ENCODE results near the gene SOBP. TPM values are rescaled to one million over a fixed set of nuclear protein-coding genes. Genes with fewer than 3 reads are reported as not detected.

The SOBP gene
- total RNA-seq, 1 experiment from 2014 or later, result 10.1 TPM

DNA sequence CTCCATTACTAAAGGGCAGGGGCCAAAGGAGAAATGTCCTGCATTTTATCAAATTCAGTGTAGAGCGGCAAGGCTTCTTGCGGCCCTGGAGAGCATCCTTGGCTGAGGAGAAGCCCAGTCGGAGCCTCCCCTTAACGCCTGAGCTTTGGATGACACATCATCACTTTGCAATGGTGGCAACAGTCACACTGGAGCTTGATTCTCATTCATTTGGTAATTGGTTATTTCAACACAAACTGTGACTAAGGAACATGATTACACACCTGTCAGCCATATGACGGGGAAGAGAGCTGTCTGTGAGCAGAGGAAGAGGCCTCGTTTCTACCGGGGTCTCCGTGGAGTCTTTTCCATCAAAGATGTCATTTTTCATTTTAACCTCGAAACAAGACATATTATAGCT, 81.4 kb downstream of the SOBP start (continued):
- TF ChIP-seq, protein P1, sequence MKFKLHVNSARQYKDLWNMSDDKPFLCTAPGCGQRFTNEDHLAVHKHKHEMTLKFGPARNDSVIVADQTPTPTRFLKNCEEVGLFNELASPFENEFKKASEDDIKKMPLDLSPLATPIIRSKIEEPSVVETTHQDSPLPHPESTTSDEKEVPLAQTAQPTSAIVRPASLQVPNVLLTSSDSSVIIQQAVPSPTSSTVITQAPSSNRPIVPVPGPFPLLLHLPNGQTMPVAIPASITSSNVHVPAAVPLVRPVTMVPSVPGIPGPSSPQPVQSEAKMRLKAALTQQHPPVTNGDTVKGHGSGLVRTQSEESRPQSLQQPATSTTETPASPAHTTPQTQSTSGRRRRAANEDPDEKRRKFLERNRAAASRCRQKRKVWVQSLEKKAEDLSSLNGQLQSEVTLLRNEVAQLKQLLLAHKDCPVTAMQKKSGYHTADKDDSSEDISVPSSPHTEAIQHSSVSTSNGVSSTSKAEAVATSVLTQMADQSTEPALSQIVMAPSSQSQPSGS (CRISPR knock-in tag; IDR thresholded peaks at IDR 0.05; ENCODE audit: borderline replicate concordance, low read depth), result no peak
- no peak for TF ChIP-seq ETV6 (CRISPR knock-in tag; IDR thresholded peaks at IDR 0.05)
- TF ChIP-seq, protein P2, sequence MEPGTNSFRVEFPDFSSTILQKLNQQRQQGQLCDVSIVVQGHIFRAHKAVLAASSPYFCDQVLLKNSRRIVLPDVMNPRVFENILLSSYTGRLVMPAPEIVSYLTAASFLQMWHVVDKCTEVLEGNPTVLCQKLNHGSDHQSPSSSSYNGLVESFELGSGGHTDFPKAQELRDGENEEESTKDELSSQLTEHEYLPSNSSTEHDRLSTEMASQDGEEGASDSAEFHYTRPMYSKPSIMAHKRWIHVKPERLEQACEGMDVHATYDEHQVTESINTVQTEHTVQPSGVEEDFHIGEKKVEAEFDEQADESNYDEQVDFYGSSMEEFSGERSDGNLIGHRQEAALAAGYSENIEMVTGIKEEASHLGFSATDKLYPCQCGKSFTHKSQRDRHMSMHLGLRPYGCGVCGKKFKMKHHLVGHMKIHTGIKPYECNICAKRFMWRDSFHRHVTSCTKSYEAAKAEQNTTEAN (CRISPR knock-in tag; IDR thresholded peaks at IDR 0.05), result no peak
- TF ChIP-seq, protein P3, sequence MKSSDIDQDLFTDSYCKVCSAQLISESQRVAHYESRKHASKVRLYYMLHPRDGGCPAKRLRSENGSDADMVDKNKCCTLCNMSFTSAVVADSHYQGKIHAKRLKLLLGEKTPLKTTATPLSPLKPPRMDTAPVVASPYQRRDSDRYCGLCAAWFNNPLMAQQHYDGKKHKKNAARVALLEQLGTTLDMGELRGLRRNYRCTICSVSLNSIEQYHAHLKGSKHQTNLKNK (CRISPR knock-in tag; IDR thresholded peaks at IDR 0.05), result no peak
- no peak for TF ChIP-seq FOXK1 (CRISPR knock-in tag; IDR thresholded peaks at IDR 0.05)
- no peak for TF ChIP-seq ZNF317 (CRISPR knock-in tag; IDR thresholded peaks at IDR 0.05; ENCODE audit: borderline replicate concordance, low read depth)
- TF ChIP-seq JAZF1 (CRISPR knock-in tag; IDR thresholded peaks at IDR 0.05), result no peak
- no peak for TF ChIP-seq NR3C1 (CRISPR knock-in tag; conservative IDR thresholded peaks at IDR 0.05; ENCODE audit: low read depth)
- TF ChIP-seq, protein P4, sequence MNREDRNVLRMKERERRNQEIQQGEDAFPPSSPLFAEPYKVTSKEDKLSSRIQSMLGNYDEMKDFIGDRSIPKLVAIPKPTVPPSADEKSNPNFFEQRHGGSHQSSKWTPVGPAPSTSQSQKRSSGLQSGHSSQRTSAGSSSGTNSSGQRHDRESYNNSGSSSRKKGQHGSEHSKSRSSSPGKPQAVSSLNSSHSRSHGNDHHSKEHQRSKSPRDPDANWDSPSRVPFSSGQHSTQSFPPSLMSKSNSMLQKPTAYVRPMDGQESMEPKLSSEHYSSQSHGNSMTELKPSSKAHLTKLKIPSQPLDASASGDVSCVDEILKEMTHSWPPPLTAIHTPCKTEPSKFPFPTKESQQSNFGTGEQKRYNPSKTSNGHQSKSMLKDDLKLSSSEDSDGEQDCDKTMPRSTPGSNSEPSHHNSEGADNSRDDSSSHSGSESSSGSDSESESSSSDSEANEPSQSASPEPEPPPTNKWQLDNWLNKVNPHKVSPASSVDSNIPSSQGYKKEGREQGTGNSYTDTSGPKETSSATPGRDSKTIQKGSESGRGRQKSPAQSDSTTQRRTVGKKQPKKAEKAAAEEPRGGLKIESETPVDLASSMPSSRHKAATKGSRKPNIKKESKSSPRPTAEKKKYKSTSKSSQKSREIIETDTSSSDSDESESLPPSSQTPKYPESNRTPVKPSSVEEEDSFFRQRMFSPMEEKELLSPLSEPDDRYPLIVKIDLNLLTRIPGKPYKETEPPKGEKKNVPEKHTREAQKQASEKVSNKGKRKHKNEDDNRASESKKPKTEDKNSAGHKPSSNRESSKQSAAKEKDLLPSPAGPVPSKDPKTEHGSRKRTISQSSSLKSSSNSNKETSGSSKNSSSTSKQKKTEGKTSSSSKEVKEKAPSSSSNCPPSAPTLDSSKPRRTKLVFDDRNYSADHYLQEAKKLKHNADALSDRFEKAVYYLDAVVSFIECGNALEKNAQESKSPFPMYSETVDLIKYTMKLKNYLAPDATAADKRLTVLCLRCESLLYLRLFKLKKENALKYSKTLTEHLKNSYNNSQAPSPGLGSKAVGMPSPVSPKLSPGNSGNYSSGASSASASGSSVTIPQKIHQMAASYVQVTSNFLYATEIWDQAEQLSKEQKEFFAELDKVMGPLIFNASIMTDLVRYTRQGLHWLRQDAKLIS (CRISPR knock-in tag; IDR thresholded peaks at IDR 0.05; ENCODE audit: borderline replicate concordance), result no peak

DNA sequence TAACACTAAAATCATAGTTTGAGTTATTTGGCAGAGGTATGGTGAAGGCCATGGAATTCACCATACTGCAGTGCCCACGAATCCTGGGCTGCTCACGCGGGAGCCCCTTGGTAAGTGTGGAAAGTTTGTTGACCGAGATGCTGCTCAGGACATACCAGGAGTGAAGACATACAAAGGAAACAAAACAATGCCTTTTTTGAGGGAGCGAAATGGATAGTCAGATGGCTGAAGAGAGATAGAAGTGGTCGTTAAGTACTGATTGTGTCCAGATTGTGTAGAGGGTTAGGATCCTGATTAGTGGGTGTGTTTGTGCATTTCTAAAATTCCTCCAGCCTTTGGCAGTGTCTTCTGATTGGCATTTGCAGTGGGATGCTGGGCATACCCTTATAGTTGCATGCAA, 83.0 kb downstream of the SOBP start:
- H3K4me3 Mint-ChIP-seq, result no peak overlapping the region
- H3K27ac Mint-ChIP-seq, result peak overlapping the region; percentile 50
- no peak for ATAC-seq
- H3K36me3 Mint-ChIP-seq, result no peaks in the 10 kb centered on the region
- no peak for DNase-seq (ENCODE audit: low spot score)
- peaks cover 18% of the 10 kb centered on the region for H3K4me1 Mint-ChIP-seq
- H3K27me3 Mint-ChIP-seq (ENCODE audit: low read depth), result no peaks in the 10 kb centered on the region
- no peaks in the 10 kb centered on the region for H3K9me3 Mint-ChIP-seq
- no peak for TF ChIP-seq MYBL2 (CRISPR knock-in tag; IDR thresholded peaks at IDR 0.05)
- TF ChIP-seq ZNF121 (CRISPR knock-in tag; IDR thresholded peaks at IDR 0.05), result no peak
- no peak for TF ChIP-seq EMX1 (CRISPR knock-in tag; IDR thresholded peaks at IDR 0.05)
- TF ChIP-seq PRDM15 (CRISPR knock-in tag; IDR thresholded peaks at IDR 0.05), result no peak
- TF ChIP-seq, protein P5, sequence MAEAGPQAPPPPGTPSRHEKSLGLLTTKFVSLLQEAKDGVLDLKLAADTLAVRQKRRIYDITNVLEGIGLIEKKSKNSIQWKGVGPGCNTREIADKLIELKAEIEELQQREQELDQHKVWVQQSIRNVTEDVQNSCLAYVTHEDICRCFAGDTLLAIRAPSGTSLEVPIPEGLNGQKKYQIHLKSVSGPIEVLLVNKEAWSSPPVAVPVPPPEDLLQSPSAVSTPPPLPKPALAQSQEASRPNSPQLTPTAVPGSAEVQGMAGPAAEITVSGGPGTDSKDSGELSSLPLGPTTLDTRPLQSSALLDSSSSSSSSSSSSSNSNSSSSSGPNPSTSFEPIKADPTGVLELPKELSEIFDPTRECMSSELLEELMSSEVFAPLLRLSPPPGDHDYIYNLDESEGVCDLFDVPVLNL (CRISPR knock-in tag; IDR thresholded peaks at IDR 0.05; ENCODE audit: borderline replicate concordance, low read depth), result no peak
- TF ChIP-seq, protein P6, sequence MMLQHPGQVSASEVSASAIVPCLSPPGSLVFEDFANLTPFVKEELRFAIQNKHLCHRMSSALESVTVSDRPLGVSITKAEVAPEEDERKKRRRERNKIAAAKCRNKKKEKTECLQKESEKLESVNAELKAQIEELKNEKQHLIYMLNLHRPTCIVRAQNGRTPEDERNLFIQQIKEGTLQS (CRISPR knock-in tag; conservative IDR thresholded peaks at IDR 0.05), result no peak
- TF ChIP-seq ELF4 (CRISPR knock-in tag; IDR thresholded peaks at IDR 0.05; ENCODE audit: low read depth), result no peak
- no peak for TF ChIP-seq CBFB (CRISPR knock-in tag; IDR thresholded peaks at IDR 0.05; ENCODE audit: low read depth)
- no peak for TF ChIP-seq ZNF671 (CRISPR knock-in tag; IDR thresholded peaks at IDR 0.05)
- TF ChIP-seq FOXP1 (CRISPR knock-in tag; IDR thresholded peaks at IDR 0.05; ENCODE audit: borderline replicate concordance), result no peak
- TF ChIP-seq ZNF219 (CRISPR knock-in tag; IDR thresholded peaks at IDR 0.05; ENCODE audit: borderline replicate concordance), result no peak
- no peak for TF ChIP-seq OVOL2 (CRISPR knock-in tag; IDR thresholded peaks at IDR 0.05; ENCODE audit: borderline replicate concordance)
- no peak for TF ChIP-seq ZNF396 (CRISPR knock-in tag; IDR thresholded peaks at IDR 0.05; ENCODE audit: borderline replicate concordance)
- no peak for TF ChIP-seq ESRRA (CRISPR knock-in tag; IDR thresholded peaks at IDR 0.05; ENCODE audit: borderline replicate concordance)
- POLR2A ChIA-PET, result no interaction called here
- CTCF ChIA-PET, result no interaction called here

Measured in WTC11 (cell line).